SK-MEL-5 (cell line): ENCODE results near the gene LUC7L. TPM values are rescaled to one million over a fixed set of nuclear protein-coding genes. Genes with fewer than 3 reads are reported as not detected.
"Not testable (repeated sequence)": the region's sequence is repeated elsewhere in the genome, so short reads cannot be mapped to it uniquely, and the experiment has no call there.

Source experiments
- DNase-seq: peaks from one replicate; pipeline ENCODE4 v3.0.0-alpha.2; 2016; ENCODE audit warnings: low read depth, low spot score
- in situ Hi-C: cut with HindIII; loops from 2 replicates; pipeline ENCODE4 v1.10.0; 2016; ENCODE audit warnings: low sequenced_read_pairs, high pct_unique_total_duplicates, low pct_unique_long_range_greater_than_20kb
- total RNA-seq: library from RNA; depleted of rRNA; stranded (reverse); fragments of >200 nt; shearing (Covaris generic); gene quantifications from 2 replicates; pipeline ENCODE4 v1.2.3, GENCODE V29; 2014

Gene LUC7L
- total RNA-seq, 1 experiment from 2014 or later, result 28.2 TPM

DNA sequence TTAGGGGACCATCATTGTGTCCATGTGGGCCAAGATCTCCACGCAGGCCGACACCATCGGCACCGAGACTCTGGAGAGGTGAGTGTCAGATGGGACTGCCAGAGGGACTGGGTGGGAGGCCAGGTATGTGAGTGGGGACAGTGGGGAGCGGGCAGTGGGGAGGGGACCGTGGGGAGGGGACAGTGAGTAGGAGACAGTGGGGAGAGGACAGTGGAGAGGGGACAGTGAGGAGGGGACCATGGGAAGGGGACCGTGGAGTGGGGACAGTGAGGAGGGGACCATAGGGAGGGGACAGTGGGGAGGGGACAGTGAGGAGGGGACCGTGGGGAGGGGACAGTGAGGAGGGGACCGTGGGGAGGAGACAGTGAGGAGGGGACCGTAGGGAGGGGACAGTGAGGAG, 66.1 kb downstream of the LUC7L start:
- DNase-seq, result not testable (repeated sequence)

DNA sequence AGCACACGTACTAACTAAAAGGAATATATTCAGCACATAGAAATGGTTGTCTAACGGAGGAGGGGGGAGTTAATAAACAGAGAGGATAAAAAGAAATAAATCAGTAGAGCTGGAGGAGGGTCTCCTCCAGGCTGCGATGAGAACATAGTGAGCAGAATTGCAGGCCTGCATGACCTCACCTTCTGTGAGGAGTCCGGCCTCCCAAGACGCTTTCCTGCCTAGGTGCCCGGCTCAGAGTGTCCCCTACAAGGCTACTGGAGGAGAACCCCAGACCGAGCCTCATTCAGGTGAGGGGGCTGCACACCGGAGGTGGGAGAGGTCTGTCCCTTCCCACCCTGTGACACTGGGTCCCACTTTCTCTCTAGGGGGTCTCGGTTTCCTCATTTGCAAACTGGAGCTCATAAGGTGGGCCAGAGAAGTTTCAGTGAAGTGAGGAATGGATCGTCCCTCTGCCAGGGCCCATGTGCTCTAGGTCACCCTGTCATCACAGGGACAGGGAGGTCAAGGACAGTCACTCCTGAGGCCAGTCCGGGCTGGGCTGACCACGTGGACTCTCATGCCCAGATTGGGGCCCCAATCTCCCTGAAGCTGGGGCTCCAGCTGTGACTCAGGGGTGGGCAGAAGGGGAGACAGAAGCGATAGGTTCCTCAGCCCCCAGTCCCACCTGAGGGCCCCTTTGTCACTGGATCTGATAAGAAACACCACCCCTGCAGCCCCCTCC, 66.8 kb downstream of the LUC7L start:
- in situ Hi-C loops, result no loop called here
- no peak for DNase-seq

More for the DNA sequence above, 66.1 kb downstream of the LUC7L start:
- in situ Hi-C loops, result not testable (repeated sequence)

DNA sequence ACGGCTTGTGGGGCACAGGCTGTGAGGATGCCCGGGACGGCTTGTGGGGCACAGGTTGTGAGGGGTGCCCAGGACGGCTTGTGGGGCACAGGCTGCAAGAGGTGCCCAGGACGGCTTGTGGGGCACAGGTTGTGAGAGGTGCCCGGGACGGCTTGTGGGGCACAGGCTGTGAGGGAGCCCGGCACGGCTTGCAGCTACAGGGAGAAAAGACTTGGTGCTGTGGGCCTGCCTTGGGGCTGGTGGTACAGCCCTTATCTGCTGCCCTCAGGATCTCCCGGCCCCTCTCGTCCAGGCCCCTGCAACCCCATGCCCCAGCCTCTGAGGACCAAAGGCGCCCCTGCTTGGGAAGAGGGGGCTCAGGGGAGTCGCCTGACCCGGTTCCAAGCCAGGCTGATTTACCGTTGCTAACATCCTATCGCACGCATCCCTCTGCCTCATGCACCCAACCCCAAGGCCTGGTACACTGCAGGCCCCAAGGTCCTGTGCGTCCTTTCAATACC, 68.5 kb downstream of the LUC7L start:
- no peak for DNase-seq
- in situ Hi-C loops, result no loop called here

DNA sequence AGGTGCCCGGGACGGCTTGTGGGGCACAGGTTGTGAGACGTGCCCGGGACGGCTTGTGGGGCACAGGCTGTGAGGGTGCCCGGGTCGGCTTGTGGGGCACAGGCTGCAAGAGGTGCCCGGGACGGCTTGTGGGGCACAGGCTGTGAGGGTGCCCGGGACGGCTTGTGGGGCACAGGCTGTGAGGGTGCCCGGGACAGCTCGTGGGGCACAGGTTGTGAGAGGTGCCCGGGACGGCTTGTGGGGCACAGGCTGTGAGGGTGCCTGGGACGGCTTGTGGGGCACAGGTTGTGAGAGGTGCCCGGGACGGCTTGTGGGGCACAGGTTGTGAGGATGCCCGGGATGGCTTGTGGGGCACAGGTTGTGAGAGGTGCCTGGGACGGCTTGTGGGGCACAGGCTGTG, 69.0 kb downstream of the LUC7L start:
- in situ Hi-C loops, DNase-seq: not testable (repeated sequence)

DNA sequence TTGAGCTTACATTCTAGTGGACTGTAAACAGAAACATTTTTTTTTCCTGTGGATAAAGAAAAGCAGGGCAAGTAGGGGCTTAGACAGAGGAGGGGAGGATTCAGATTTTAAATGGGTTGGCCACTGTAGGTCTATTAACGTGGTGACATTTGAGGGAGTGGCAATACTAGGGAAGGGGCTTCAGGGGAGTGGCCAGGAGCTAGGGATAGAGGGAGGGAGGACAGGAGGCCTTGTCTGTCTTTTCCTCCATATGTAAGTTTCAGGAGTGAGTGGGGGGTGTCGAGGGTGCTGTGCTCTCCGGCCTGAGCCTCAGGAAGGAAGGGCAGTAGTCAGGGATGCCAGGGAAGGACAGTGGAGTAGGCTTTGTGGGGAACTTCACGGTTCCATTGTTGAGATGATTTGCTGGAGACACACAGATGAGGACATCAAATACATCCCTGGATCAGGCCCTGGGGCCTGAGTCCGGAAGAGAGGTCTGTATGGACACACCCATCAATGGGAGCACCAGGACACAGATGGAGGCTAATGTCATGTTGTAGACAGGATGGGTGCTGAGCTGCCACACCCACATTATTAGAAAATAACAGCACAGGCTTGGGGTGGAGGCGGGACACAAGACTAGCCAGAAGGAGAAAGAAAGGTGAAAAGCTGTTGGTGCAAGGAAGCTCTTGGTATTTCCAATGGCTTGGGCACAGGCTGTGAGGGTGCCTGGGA, 70.0 kb downstream of the LUC7L start:
- in situ Hi-C loops, result no loop called here
- no peak for DNase-seq

DNA sequence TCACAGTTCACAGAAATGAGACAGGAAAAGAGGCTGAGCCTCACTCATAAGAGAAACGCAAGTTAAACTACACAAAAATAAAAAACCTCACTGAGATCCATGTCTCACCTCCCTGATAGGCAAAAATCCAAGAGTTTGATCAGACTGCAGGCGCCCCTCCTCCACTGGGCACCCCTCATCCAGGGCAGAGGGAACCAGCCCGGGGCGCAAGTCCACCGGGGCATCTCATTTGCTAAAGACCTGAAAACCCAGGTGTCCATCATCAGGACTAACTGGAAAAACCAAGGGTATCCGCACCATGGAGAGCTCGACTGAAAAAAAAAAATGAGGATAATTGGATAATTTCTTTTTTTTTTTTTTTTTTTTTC, 74.2 kb downstream of the LUC7L start:
- in situ Hi-C loops, result no loop called here
- no peak for DNase-seq

DNA sequence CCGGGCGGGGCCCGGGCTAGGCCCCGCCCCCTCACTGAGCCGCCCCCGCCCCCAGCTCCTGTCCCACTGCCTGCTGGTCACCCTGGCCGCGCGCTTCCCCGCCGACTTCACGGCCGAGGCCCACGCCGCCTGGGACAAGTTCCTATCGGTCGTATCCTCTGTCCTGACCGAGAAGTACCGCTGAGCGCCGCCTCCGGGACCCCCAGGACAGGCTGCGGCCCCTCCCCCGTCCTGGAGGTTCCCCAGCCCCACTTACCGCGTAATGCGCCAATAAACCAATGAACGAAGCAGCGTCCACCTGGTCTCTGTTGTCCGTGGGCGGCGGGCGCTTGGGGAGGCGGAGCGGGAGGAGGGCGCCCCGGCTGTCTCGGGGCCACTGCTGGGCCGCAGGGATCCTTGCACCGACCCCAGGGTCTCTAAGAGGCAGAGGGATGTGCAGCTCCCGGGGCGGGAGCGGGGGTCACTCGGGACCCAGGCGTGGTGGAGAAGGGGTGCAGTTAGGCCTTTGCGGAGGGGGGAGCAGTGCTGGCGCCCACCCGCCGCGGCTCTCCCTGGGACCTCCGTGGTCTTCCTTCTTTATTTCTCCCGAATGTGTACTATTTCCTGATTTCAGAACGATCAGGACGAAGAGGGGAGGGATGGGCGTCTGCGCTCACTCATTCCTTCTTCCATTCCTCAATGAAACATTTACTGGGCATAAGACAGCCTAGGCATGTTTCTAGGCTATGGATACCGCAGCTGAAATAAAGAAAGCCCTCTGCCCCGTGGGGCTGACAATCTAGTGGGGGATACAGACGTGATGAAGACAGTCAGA, 74.8 kb downstream of the LUC7L start:
- in situ Hi-C loops, result no loop called here
- DNase-seq, result no peak

DNA sequence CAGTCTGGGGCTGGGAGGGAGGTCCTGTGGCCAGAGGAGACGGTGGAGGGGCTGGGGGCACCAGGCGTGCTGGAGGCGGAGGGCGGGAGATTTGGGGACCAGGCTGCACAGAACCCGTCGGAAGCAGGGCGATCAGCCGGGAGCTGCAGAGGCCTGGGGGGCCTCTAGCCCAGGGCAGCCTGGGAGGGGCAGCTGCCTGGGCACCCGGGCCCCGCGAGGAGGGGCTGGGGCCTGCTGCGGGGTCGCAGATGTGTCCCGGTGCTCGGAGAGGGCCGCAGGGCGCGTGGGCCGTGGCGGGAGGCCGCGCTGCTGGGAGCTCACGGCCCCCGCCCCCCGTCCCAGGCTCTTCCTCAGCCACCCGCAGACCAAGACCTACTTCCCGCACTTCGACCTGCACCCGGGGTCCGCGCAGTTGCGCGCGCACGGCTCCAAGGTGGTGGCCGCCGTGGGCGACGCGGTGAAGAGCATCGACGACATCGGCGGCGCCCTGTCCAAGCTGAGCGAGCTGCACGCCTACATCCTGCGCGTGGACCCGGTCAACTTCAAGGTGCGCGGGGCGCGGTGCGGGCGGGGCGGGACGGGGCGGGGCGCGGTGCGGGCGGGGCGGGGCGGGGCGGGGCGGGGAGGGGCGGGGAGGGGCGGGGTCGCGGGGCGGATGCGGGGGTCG, 75.6 kb downstream of the LUC7L start:
- DNase-seq, in situ Hi-C loops: not testable (repeated sequence)

DNA sequence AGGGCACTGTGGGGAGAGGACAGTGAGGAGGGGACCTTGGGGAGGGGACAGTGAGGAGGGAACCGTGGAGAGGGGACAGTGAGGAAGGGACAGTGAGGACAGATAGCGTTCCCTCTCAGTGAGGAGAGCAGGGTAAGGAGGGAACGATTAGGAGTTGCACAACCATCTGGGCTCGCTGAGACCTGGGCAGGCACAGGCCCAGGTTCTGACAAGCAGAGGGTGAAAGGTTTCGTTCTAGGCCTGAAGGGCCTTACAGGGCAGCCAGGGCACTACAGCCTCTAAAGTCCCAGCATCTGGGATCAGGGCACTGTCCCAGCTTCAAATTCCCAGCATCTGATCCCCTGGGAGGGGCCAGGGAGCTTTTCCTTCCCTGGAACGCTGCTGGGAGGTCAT, 76.1 kb downstream of the LUC7L start:
- in situ Hi-C loops, DNase-seq: not testable (repeated sequence)

DNA sequence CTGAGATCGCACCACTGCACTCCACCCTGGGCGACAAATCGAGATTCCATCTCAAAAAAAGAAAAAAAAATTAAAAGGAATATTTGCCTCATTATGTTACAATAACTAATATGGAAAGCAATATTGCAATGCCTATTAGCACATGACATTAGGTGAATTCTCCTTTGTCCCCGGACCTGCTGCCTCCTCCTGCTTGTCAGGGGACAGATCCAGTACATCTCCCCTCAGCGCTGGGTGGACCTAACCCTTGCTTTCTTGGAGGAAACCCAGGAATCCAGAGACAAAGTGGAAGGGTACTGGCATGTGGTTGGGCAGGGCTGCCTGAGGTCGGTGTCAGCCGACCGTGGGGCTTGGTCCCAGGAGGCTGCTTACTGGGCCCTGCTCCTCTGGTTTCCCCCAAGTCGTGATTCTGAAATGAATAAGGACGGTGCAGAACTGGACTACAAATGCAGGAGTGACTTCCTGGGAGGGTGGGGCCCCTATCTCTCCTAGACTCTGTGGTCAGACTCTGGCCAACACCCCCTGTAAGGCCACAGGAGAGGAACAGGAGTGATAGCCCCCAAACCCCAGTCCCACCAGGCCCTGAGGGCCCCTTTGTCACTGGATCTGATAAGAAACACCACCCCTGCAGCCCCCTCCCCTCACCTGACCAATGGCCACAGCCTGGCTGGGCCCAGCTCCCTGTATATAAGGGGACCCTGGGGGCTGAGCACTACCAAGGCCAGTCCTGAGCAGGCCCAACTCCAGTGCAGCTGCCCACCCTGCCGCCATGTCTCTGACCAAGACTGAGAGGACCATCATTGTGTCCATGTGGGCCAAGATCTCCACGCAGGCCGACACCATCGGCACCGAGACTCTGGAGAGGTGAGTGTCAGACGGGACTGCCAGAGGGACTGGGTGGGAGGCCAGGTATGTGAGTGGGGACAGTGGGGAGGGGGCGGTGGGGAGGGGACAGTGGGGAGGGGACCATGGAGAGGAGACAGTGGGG, 76.8 kb downstream of the LUC7L start, which contains the start of gene HBZ:
Gene HBZ, plus strand, starts transcription at position 504 of the 988 bp plus-strand sequence. Its CDS starts 266 bp downstream, at position 770.
- no peak for DNase-seq
- in situ Hi-C loops, result no loop called here

DNA sequence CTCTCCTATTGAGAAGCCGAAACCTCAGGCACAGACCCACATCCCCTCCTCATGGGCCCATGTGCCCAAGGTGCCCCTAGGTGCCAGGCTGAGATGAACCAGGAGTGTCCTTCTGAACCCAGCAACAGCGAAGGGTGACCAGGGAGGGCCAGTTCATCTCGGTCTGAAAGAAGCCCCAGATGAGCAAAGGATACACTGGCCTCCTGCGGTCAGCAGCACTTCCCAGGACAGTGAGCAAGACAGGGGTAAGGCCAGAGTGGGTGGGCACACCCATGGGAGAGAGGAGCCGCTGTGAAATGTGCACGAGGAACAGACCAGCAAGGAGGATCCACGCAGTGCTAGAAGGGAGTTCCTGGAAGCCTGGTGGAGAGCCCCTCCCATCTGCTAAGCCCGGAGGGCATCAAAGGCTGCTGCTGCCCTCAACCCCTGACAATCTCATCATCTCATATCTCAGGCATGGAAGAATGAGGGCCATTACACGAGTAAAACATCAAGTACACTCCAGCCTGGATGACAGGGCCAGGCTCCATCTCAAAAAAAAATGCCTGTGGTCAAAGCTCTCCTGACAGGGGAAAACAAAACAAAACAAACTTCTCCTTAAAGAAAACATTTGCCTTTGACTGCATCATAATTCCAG, 80.1 kb downstream of the LUC7L start:
- in situ Hi-C loops, result no loop called here
- DNase-seq, result peak; percentile 21

DNA sequence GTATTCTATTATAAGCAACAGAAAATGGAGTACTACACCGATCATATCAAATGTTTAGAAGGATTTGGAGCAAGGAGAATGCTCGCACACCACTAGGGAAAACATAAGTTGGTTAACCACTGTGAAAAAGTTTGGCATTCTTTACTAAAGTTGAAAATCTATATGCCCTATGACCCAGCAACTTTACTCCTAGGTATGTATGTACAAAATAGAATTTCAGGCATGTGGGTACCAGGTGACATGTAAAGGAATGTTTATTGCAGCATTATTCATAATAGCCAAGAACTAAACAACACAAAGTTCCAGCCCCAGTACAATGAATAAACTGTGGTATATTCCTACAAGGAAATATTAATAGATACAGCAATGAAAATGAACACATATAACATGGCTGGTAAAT, 82.6 kb downstream of the LUC7L start:
- in situ Hi-C loops, result no loop called here
- no peak for DNase-seq

DNA sequence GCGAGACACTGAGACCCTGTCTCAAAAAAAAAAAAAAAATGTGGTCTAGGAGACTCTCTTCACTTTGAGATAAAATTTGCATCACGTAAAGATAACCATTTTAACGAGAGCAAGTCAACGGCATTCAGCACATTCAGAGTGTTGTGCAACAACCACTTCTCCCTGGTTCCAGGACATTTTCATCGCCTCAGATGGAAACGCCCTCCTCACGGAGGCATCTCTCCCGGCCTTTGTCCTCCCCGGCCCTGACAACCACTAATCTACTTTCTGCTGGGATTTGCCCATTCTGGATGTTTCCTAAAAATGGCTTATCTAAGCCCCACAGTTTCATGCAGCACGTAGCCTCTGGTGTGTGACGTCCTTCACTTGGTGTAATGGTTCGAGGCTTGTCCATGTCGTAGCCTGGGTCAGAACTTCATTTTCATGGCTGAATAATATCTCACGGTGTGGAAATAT, 84.4 kb downstream of the LUC7L start:
- DNase-seq, result no peak
- in situ Hi-C loops, result no loop called here

DNA sequence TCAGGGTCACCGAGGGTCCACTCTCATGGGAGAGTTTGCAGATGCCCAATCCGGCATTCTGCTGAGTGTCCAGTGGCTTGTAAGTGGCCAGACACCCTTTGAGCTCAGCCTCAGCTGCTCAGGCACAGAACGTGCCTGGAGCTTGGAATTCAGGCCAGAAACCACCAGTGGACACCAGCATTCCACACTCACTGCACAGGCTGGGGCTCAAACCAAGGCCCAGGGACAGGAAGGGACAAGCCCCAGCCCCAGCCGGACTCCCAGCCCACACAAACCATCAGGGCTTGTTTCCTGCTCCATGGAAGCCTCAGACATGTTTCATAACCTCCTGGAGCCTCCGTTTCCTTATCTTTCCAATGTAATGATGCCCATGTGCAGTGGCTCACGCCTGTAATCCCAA, 85.8 kb downstream of the LUC7L start:
- in situ Hi-C loops, result no loop called here
- no peak for DNase-seq

DNA sequence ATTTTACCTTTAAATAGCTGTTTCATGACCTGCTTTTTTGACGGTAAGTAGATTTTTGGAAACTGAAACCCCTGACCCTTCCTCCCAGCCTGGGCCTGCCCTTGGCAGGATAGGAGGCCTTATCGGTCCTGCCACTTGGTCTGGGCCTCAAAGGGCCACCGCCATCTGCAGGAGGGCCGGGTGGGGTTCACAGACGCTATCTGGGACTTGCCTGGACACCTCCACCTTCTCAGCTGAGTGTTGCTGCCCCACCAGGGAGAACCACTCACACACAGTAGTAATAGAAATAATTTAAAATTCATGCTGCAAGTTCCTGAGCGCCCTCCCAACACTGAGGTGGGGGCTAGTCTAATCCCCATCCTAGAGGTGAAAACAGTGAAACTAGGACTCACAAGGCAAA, 86.2 kb downstream of the LUC7L start:
- no peak for DNase-seq
- in situ Hi-C loops, result no loop called here

DNA sequence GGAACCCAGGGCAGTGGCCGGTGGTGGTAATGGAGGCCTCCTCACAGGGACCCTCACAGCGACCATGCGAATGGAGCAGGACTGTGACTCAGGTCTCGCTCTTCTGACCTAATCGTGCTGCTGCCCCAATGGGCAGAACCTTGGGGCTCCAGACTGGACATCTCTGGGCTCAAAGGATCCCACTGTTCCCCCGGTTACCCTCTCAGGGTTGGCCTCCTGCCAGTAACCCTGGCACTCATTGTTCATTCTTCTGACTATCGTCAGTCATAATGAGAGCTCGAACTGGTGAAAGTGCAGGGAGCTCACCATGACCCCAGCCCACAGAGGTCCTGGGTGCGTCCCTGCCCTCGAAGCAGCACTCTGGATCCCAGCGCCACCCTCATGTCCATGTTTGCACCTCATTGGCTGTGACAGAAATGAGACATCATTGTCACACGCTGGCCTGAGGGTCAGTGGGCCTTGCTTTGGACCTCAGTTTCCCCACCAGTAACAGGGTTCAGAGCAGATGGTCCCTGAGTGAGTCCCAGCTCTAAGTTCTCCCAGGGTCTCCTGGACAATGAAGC, 86.8 kb downstream of the LUC7L start:
- in situ Hi-C loops, result no loop called here
- peak; percentile 55 for DNase-seq
